Stimulated activated CD4-positive, alpha-beta T cell treated with anti-CD3 and anti-CD28 coated beads, Interleukin-15, amount 100 ng/mL, for 48 hours (primary cell): ENCODE data around the gene BPI.
"Not testable (repeated sequence)": the region's sequence is repeated elsewhere in the genome, so short reads cannot be mapped to it uniquely, and the experiment has no call there.

ENCODE experiments used
- DNase-seq, 2 donors: peaks; one replicate each; pipeline ENCODE4 v3.0.0-alpha.2; 2020; ENCODE audit warnings: low read depth in 2 of 2

The BPI gene

DNA sequence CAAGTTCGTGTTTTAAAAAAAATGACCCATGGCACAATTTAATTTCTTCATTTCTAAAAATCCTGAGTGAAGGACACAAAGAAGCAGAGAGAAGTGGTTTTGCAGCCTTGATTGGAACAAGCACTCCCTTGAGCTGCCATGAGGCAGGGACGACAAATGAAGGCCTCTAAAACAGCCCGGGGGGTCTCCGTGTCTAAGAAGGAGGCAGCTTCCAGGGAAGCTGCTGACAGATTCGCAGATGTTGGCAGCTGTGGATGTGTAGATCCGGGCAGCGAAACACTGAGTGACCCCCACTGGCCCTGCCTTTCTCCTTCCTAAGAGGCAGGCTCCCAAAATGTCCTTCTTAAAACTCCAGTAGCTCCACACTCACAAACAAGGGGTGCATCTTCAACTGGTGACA, 32.8 kb downstream of the BPI start:
- no peak for DNase-seq

DNA sequence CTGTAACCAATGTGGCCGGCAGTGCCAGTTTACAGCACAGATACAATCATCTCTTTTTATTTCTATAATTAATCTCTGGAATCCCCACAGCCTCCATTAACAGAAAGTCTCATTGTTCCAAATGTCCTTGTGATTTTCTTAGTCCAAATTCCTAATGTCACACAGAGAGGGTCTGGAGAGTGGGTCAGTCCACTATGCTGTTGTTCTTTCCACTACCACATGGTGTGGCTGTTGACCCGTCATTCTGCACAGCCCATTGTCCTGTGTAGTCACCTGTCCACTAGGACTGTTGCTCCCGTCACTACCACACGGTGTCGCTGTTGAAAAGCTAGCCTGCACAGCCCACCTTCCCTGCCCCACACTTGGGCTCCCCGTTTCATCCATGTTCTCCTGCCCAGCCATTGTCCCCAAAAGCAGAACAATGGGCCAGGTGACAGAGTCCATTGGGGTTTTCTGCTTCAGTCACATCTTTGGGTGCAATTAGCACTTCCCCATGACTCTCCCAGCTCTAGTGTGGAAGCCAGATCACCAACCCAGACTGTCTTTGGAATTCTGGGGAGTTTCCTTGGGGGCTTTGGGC, 33.7 kb downstream of the BPI start:
- peak; percentile 10 to 15 for DNase-seq

DNA sequence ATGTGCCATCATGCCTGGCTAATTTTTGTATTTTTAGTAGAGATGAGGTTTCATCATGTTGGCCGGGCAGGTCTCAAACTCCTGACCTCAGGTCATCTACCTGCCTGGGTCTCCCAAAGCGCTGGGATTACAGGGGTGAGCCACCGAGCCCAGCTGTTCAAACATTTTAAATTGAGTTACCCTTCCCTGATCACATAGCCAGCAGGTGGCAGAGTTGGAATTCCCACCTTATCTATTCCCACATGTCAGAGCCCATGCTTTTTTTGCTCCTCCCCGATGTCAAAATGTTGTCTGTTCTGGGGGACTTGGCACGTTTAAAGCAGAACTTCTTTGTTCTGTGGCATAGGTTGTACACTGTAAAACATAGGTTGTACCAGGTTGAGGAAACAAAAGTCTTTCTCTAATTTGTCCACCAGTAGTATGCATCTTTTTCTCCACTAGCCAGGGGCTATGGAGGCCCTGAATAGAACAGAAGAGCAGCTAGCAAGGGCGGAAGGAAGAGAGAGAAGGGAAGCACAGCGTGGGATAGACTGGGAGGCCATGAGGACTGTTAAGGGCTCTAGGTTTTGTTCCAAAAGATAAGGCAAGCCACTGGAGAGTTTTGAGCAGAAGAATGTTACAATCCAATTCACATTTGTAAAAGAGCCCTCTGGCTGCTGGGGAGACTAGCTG, 35.0 kb downstream of the BPI start:
- DNase-seq: no peak

DNA sequence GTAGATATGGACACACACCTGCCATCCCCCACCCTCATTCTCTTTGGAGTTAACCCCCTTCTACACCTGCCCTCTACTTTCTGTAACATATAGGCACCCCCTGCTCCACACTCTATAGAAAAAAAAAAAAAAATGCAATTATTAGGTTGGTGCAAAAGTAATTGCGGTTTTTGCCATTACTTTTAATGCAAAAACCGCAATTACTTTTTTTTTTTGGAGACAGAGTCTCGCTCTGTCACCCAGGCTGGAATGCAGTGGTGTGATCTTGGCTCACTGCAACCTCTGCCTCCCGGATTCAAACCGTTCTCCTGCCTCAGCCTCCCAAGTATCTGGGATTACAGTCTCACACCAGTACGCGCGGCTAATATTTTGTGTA, 35.6 kb downstream of the BPI start:
- not testable (repeated sequence) for DNase-seq

GRCh38 chr20:38339997-38340396, 36.0 kb downstream of the BPI start:
- DNase-seq: no peak

- DNase-seq: no peak
Observed at GRCh38 chr20:38340693-38341092, 36.7 kb downstream of the BPI start.

DNA sequence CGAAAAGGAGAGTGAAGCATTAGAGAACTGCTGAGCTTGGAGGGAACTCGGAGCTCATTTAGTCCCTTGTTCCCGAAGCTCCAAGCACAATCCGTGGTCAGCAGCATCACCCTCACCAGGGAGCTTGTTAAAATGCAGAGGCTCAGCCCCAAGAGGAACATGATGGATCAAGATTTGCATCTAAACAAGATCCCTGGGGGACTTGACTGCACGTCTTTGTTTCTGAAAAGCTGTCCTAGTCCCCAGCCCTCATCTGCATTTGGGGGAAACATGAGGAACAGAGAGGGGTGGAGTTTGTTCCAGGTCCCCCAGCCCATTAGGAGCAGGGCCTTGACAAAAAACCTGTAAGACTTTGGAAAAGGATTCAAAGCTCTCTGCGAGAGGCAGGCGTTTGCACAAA, 38.3 kb downstream of the BPI start:
- no peak for DNase-seq

GRCh38 chr20:38342713-38343310, 38.9 kb downstream of the BPI start:
- DNase-seq: no peak

DNA sequence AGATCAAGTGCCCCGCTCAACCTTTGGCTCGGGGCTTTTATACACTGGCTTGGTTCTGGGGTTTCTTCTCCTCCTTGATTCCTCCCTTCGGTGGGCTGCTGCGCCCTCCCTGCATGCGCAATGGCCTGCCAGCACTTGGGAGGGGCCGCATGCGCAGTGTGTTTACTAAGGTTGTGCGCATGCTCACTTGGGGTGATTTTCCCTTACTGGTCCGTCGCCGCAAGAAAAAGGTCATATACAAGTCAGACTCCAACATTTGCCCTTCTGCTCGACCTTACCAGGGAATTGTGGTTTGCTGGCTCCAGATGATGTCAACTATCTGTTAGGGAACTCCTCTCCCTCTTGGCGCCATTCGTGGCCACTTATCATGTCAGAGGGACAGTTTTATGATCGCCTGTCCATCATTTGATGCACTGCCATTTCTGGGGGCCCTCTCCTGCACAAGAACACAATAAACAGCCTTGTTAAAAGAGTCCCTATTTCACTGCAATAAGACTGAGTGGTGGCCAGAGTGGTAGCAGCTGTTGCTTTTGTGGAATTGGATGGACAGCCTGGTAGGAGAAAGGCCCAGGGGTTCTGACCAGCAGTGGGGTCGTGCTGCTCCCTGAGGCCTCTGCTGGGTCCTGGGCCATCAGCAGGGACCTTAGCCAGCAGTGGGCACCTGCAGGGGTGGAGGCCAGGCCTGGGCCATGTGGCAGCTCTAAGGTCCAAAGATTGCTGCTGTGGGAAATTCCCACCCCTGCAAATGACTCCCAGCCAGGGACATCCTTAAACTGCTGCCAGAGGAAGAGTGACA, 39.6 kb downstream of the BPI start:
- DNase-seq: no peak

- no peak for DNase-seq
Observed at GRCh38 chr20:38344107-38344701, 40.2 kb downstream of the BPI start.

DNA sequence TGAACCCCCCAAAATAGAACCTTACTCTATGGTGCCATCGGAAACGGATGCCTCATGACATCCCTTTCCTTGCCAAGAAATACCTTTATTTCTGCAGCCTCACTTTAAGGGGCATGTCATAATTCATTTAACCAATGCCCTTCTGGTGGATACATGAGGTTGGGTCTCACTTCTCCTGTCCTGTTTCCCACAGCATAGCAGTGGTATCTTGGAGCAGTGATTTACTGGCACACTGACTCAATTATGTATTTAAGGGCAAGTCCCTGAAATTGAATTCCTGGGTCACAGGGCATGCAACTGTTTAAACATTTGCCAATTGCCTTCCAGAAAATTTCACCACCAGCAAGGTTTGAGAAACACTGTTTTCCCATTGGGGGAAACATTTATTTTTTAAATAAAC, 41.7 kb downstream of the BPI start:
- DNase-seq: no peak

GRCh38 chr20:38346247-38346651, 42.3 kb downstream of the BPI start, which contains the start of gene LBP:
Gene LBP (plus strand): TSS chr20:38346482. CDS start chr20:38346517, 35 bp downstream.
- DNase-seq: no peak

DNA sequence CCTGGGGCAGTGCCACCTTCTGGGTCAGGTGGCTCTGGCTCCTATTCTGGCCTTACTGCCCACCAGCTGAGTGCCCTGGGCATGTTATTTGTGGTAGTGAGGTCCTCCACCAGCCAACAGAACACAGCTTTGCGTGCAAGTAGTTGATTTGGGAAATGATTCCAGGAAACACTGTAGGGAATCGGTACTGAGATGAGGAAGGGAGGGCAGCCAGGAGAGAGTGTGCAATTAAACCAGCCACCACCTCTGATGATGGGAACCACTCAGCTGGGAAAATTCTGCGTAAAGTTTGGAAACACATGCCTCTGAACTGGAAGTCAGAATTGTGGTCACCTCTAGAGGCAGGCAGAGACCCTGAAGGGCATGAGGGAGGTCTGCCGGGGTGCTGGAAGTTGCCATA, 42.8 kb downstream of the BPI start:
- DNase-seq: no peak

DNA sequence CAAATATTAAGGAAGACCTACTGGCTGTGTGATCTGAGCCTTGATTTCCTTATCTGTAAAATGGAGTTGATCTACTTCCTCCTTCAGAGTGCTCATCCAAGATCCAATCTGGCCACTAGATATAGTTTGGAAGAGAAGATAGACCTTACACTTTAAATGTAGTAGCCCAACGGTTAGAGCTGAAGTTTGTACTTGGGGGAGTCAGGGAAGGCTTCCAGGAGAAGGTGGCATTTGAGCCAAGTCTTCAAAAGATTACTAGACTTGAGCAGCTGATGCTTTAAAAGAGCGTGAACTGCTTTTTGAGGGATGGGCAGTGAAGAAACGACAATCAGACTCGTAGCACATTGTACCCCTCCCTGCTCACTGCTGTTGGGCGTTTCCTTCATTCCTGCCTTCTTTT, 45.9 kb downstream of the BPI start:
- no peak for DNase-seq

- no peak for DNase-seq
Observed at GRCh38 chr20:38350879-38351775, 47.2 kb downstream of the BPI start.

GRCh38 chr20:38353316-38353715, 49.4 kb downstream of the BPI start:
- DNase-seq: no peak

GRCh38 chr20:38354227-38354626, 50.3 kb downstream of the BPI start:
- DNase-seq: no peak

DNA sequence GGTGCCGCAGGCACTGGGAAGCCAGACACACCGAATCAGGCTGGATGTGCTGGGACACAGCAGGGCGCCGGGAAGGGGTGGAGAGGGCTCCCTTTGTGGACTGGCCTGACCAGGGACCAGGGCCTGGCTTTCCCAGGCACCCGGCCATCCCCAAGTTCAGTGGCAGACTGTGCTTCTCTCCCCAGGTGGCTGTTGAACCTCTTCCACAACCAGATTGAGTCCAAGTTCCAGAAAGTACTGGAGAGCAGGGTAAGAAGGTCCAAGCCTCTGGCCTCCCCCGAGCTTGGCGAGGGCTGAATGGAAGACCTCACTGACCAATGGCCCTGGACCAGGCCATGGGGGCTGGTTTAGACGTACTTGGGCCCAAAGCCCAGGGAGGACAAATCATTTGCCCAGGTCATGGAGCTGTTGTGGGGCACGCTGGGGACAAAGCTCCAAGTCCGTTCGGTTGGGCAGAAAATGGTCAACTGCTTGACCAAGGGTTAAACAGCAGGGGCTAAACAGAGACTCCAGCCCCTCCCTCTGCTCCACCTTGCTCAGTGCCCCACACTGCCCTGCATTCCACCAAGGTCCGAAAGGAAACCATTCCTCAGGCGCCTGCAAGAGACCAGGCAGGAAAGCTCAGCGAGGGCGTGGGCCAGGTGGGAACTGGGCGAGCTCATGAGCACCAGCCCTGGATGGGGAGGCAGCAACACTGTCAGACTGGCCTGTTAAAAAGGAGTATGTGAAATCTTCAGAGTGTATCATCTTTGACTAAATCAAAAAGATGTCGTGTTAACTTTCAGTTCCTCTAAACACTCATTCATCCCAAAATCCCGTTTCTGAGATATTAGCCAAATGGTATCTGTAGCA, 51.4 kb downstream of the BPI start:
- DNase-seq: no peak

- DNase-seq: no peak
Observed at GRCh38 chr20:38357653-38358207, 53.8 kb downstream of the BPI start.

DNA sequence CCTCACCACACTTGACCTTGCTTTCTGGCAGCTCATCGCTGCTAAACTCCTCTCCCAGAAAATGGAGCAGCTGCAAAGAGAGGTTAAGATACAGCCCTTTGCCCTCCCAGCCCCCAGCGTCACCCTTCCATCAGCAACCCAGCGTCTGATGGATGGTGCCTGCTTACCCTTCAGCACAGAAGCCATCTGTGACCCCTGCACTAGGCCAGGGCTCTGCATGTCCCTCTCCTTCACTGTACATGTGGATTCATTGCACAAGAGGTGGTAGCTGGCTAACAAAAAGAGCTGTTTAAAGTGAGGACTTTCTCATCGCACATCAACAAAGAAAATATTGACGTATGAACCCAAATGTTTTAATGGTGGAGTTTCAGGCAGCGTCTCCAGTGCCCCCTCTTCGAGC, 54.6 kb downstream of the BPI start:
- no peak for DNase-seq
